ENCODE results near the gene MAG. TPM values are rescaled to one million over a fixed set of nuclear protein-coding genes. Genes with fewer than 3 reads are reported as not detected.
A peak's percentile ranks its signal among the peaks of the same experiment; 100 is the strongest.

The MAG gene
- polyA plus RNA-seq, 3 donors: not detected

DNA sequence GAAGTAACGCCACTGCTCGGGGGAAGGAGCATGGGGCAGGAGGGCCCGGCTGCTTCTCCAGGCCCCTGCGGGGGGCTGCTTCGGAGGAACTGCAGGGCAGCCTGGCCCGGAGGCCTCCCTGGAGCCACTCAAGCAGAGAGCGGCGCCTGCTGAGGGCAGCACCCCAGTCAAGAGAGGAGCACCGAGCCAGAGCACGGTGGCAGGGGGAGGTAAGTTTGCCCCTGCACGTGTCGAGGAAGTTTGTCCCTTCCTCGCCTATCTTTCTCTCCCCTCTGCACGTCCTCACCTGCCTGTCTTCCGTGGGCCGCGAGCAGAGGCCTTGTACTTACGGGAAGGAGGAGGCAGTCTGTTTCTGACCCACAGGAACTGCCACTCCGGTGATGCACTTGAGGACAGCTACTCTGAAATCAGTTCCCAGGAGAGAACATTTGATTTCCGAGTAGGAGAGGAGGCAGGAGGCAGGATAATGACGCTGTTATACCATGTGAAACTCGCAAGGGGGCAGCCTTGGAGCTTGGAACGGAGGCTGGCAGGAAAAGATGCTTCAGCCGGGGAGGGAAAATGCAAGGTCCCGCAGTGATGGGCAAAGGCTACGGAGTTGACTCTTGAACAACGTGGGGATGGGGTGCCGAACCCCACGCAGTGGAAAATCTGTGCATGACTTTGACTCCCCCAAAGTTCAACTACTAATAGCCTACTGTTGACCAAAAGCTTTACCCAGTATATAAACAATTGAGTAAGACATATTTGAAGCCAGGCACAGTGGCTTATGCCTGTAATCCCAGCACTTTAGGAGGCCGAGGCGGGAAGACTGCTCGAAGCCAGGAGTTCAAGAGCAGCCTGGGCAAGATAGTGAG, 60.7 kb downstream of the MAG start:
- Histone ChIP-seq H3K9ac (ENCODE audit: insufficient read depth, low read length, poor library complexity, severe bottlenecking) (no peak overlapping the region), H3K4me3 (replicated peaks in 1 of 3; ENCODE audit: low read depth in 2 of 3, low read length in 3 of 3) (no peak overlapping the region), H4K20me1 (ENCODE audit: insufficient read depth, low read length) (no peaks in the 10 kb centered on the region), H3K9me3 (replicated peaks in 1 of 2; ENCODE audit: control insufficient read depth in 1 of 2, insufficient read depth in 1 of 2, low read length in 2 of 2) (no peaks in the 10 kb centered on the region), H3K79me2 (ENCODE audit: insufficient read depth, low read length) (no peaks in the 10 kb centered on the region), H3K4me2 (replicated peaks; ENCODE audit: extremely low read depth, low read length, poor library complexity, severe bottlenecking) (no peak overlapping the region), H3K4me1 (ENCODE audit: control insufficient read depth in 1 of 2, insufficient read depth in 2 of 2, low read length in 2 of 2) (peaks cover 27 to 32% of the 10 kb centered on the region in 2 donors), H2AFZ (ENCODE audit: insufficient read depth, low read depth, low read length, poor library complexity, severe bottlenecking) (no peak overlapping the region), H3K27ac (ENCODE audit: low read depth in 1 of 2, low read length in 2 of 2) (no peak overlapping the region), H3K27me3 (ENCODE audit: control insufficient read depth in 2 of 2, insufficient read depth in 2 of 2, low read length in 2 of 2) (no peaks in the 10 kb centered on the region), H3K36me3 (replicated peaks in 1 of 2; ENCODE audit: control insufficient read depth in 1 of 2, insufficient read depth in 2 of 2, low read length in 2 of 2) (no peaks in the 10 kb centered on the region)
- Mint-ChIP-seq H3K9me3 (no peaks in the 10 kb centered on the region), H3K4me3 (no peak overlapping the region), H3K27ac (peak overlapping the region in 5 of 7 donors; percentile 25 to 73 (median 49)), H3K4me1 (peaks cover 29% of the 10 kb centered on the region), H3K36me3 (no peaks in the 10 kb centered on the region), H3K27me3 (ENCODE audit: low read depth in 3 of 3) (peaks cover 1 to 4% (median 2%) of the 10 kb centered on the region in 3 donors)
- peak; percentile 69 to 80 (median 76) for DNase-seq
- WGBS (ENCODE audit: insufficient coverage): 38% methylated on average over 21 of the region's 32 CpGs
- TF ChIP-seq, protein P1, sequence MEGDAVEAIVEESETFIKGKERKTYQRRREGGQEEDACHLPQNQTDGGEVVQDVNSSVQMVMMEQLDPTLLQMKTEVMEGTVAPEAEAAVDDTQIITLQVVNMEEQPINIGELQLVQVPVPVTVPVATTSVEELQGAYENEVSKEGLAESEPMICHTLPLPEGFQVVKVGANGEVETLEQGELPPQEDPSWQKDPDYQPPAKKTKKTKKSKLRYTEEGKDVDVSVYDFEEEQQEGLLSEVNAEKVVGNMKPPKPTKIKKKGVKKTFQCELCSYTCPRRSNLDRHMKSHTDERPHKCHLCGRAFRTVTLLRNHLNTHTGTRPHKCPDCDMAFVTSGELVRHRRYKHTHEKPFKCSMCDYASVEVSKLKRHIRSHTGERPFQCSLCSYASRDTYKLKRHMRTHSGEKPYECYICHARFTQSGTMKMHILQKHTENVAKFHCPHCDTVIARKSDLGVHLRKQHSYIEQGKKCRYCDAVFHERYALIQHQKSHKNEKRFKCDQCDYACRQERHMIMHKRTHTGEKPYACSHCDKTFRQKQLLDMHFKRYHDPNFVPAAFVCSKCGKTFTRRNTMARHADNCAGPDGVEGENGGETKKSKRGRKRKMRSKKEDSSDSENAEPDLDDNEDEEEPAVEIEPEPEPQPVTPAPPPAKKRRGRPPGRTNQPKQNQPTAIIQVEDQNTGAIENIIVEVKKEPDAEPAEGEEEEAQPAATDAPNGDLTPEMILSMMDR (IDR thresholded peaks at IDR 0.05): peak; percentile 87
- intact Hi-C loops (cut with micrococcal nuclease): loop anchor here (1.0 to 10.0 kb wide), 5 partner anchors 48 to 143 kb away; partner anchors contain the start of gene KRTDAP (in 1 of the 2)

DNA sequence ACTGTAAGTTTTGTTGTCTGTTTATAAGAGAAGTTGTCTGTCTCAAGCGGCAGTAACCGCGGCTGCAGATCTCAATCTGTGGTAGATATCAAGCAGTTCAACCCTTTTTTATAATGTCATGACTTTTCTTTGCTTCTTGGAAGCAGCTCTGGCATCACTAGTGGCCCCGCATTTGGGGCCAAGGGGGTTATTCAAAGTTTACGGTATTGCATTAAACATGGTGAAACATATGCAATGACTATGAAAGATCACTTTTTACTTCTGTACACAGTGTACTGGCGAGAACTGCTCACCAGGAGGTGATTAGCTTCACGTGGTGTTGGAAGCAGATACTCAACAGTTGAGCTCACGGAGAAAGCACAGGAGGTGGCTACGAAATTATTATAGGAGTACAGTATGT, 61.7 kb downstream of the MAG start:
- no peaks in the 10 kb centered on the region for H3K79me2 ChIP-seq (ENCODE audit: insufficient read depth, low read length)
- H3K27me3 ChIP-seq (ENCODE audit: control insufficient read depth in 2 of 2, insufficient read depth in 2 of 2, low read length in 2 of 2): no peaks in the 10 kb centered on the region
- Mint-ChIP-seq H3K27ac (peak overlapping the region in 1 of 7 donors; percentile 56), H3K36me3 (no peaks in the 10 kb centered on the region), H3K9me3 (no peaks in the 10 kb centered on the region), H3K4me3 (no peak overlapping the region), H3K4me1 (peaks cover 31% of the 10 kb centered on the region), H3K27me3 (ENCODE audit: low read depth in 3 of 3) (peaks cover 1 to 4% (median 2%) of the 10 kb centered on the region in 3 donors)
- H3K9me3 ChIP-seq (replicated peaks in 1 of 2; ENCODE audit: control insufficient read depth in 1 of 2, insufficient read depth in 1 of 2, low read length in 2 of 2): no peaks in the 10 kb centered on the region
- TF ChIP-seq, protein P1 (IDR thresholded peaks at IDR 0.05): no peak
- H3K4me3 ChIP-seq (replicated peaks in 1 of 3; ENCODE audit: low read depth in 2 of 3, low read length in 3 of 3): no peak overlapping the region
- H3K27ac ChIP-seq (ENCODE audit: low read depth in 1 of 2, low read length in 2 of 2): no peak overlapping the region
- WGBS (ENCODE audit: insufficient coverage): no CpG with 5 or more reads among the region's 9 CpGs
- intact Hi-C loops (cut with micrococcal nuclease): loop anchor here (1.0 to 10.0 kb wide), 5 partner anchors 49 to 142 kb away; partner anchors contain the start of gene KRTDAP (in 1 of the 2)
- H3K9ac ChIP-seq (ENCODE audit: insufficient read depth, low read length, poor library complexity, severe bottlenecking): no peak overlapping the region
- H2AFZ ChIP-seq (ENCODE audit: insufficient read depth, low read depth, low read length, poor library complexity, severe bottlenecking): no peak overlapping the region
- H3K4me1 ChIP-seq (ENCODE audit: control insufficient read depth in 1 of 2, insufficient read depth in 2 of 2, low read length in 2 of 2): peaks cover 27 to 31% of the 10 kb centered on the region in 2 donors
- H3K36me3 ChIP-seq (replicated peaks in 1 of 2; ENCODE audit: control insufficient read depth in 1 of 2, insufficient read depth in 2 of 2, low read length in 2 of 2): no peaks in the 10 kb centered on the region
- DNase-seq: peak; percentile 28 to 36 (median 34)
- no peaks in the 10 kb centered on the region for H4K20me1 ChIP-seq (ENCODE audit: insufficient read depth, low read length)
- no peak overlapping the region for H3K4me2 ChIP-seq (replicated peaks; ENCODE audit: extremely low read depth, low read length, poor library complexity, severe bottlenecking)

All from CD14-positive monocyte (primary cell).